ENCODE measurements around the gene ESPL1.
A peak's percentile ranks its signal among the peaks of the same experiment; 100 is the strongest.

Gene ESPL1

GRCh38 chr12:53274445-53274844 lies 6.3 kb downstream of the ESPL1 start:
- no peak for DNase-seq (ENCODE audit: extremely low spot score)
- ChIA-PET POLR2A (no interaction called here), CTCF (no interaction called here)
- TF ChIP-seq LEF1 (IDR thresholded peaks at IDR 0.05; ENCODE audit: borderline replicate concordance) (no peak), CTBP1 (IDR thresholded peaks at IDR 0.05; ENCODE audit: borderline replicate concordance) (no peak), L3MBTL2 (conservative IDR thresholded peaks at IDR 0.05) (no peak), ARNT (IDR thresholded peaks at IDR 0.05) (no peak), HDGF (IDR thresholded peaks at IDR 0.05; ENCODE audit: borderline replicate concordance) (no peak), ZNF384 (IDR thresholded peaks at IDR 0.05) (no peak), SUZ12 (IDR thresholded peaks at IDR 0.05) (no peak), PKNOX1 (IDR thresholded peaks at IDR 0.05) (no peak), BHLHE40 (IDR thresholded peaks at IDR 0.05; ENCODE audit: borderline replicate concordance) (no peak), ELF4 (IDR thresholded peaks at IDR 0.05) (no peak), SP1 (IDR thresholded peaks at IDR 0.05) (no peak)

GRCh38 chr12:53276511-53276910 lies 8.4 kb downstream of the ESPL1 start:
- POLR2A ChIA-PET = interaction anchor here (3.2 kb wide), 1 partner anchor 19 kb away, joined by 15 read pairs; the partner anchor contains the start of gene PFDN5
- CTCF ChIA-PET = no interaction called here
- TF ChIP-seq HDGF (IDR thresholded peaks at IDR 0.05; ENCODE audit: borderline replicate concordance) (no peak), NFRKB (IDR thresholded peaks at IDR 0.05) (no peak), FOXA1 (IDR thresholded peaks at IDR 0.05) (no peak)
- DNase-seq (ENCODE audit: extremely low spot score) = no peak

DNA sequence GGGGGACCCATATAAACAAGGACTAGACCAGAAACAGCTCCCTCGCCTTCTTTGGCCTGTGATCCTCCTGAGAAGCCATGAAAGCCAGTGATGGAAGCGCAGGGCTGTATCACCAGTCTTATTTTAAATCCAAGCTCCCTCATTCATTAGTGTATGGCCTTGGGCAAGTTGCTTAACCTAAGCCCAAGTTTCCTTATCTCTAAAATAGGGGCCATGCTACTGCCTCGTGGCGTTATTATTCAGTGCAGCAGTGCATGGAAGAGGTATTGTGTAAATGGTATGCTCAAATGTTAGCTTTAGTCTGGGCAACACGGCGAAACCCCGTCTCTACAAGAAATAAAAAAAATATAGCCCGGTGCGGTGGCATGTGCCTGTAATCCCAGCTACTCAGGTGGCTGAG lies 9.9 kb downstream of the ESPL1 start:
- DNase-seq (ENCODE audit: extremely low spot score) = no peak
- TF ChIP-seq L3MBTL2 (conservative IDR thresholded peaks at IDR 0.05) (no peak), ARNT (IDR thresholded peaks at IDR 0.05) (no peak), FOXM1 (IDR thresholded peaks at IDR 0.05; ENCODE audit: borderline replicate concordance) (no peak)
- ChIA-PET CTCF (interaction anchor here (0.6 to 1.5 kb wide), 3 partner anchors 10 to 104 kb away, joined by 3 to 5 read pairs (median 4); partner anchors contain the start of gene ESPL1), POLR2A (interaction anchor here (2.2 to 3.2 kb wide), 2 partner anchors 10 to 17 kb away, joined by 8 to 15 read pairs; partner anchors contain the start of genes ESPL1 and PFDN5)

- no peak for DNase-seq (ENCODE audit: extremely low spot score)
- ChIA-PET CTCF (interaction anchor here (0.8 to 1.1 kb wide), 3 partner anchors 21 to 68 kb away, joined by 3 read pairs; no protein-coding TSS in a partner anchor), POLR2A (interaction anchor here (1.0 to 3.2 kb wide), 3 partner anchors 11 to 42 kb away, joined by 3 to 15 read pairs (median 8); partner anchors contain the start of genes AAAS, ESPL1 and PFDN5)
- TF ChIP-seq TARDBP (IDR thresholded peaks at IDR 0.05) (no peak), ARNT (IDR thresholded peaks at IDR 0.05) (no peak), FOXA1 (IDR thresholded peaks at IDR 0.05) (no peak), FOXK2 (IDR thresholded peaks at IDR 0.05) (no peak), BHLHE40 (IDR thresholded peaks at IDR 0.05; ENCODE audit: borderline replicate concordance) (no peak), NFRKB (IDR thresholded peaks at IDR 0.05) (no peak), ELF4 (IDR thresholded peaks at IDR 0.05) (no peak)
Measured at GRCh38 chr12:53279283-53279869, 11.3 kb downstream of the ESPL1 start.

DNA sequence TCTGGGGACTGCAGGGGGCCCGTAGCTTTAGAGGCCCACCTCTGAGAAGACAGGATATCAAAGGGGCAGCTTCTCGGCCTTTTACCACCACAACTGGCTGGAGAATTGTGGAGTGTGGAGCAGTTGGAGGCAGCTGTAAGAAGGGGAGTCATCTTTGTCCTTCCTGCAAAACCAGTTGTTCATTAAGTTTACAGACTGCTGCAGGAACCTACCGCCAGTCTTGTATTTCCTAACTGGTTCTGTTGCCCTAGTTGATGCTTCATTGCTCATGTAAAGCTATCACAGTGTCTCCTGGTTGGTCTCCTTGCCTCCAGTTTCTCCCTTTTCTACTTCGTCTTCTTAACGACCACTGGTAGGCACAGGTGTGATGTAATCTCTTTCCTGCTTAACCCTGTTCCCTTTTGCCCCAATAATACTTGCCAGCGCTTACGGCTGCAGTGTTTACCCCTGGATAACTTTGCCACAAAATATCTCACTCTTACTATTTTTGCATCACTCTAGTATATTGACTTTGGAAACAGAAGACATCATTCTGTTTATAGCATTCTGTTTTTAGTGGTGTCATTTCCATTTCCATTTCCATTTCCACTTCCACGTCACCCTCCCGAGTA lies 11.9 kb downstream of the ESPL1 start:
- ChIA-PET CTCF (interaction anchor here (0.9 to 1.1 kb wide), 2 partner anchors 66 to 68 kb away, joined by 3 read pairs; no protein-coding TSS in a partner anchor), POLR2A (interaction anchor here (0.8 to 3.2 kb wide), 3 partner anchors 12 to 41 kb away, joined by 3 to 15 read pairs (median 4); partner anchors contain the start of genes AAAS, ESPL1 and PFDN5)
- TF ChIP-seq ARNT (IDR thresholded peaks at IDR 0.05) (no peak), FOXA1 (IDR thresholded peaks at IDR 0.05) (no peak), SUZ12 (IDR thresholded peaks at IDR 0.05) (no peak), NFRKB (IDR thresholded peaks at IDR 0.05) (no peak), SP1 (IDR thresholded peaks at IDR 0.05) (no peak), PKNOX1 (IDR thresholded peaks at IDR 0.05) (no peak), ELF4 (IDR thresholded peaks at IDR 0.05) (no peak), TARDBP (IDR thresholded peaks at IDR 0.05) (no peak)
- DNase-seq (ENCODE audit: extremely low spot score) = no peak

DNA sequence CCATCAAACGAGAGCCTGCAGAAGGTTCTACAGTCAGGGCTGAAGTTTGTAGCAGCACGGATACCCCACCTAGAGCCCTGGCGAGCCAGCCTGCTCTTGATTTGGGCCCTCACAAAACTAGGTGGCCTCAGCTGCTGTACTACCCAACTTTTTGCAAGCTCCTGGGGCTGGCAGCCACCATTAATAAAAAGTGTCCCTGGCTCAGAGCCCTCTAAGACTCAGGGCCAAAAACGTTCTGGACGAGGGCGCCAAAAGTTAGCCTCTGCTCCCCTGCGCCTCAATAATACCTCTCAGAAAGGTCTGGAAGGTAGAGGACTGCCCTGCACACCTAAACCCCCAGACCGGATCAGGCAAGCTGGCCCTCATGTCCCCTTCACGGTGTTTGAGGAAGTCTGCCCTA lies 18.3 kb downstream of the ESPL1 start:
- POLR2A ChIA-PET = interaction anchor here (1.0 kb wide), 1 partner anchor 35 kb away, joined by 3 read pairs; a partner anchor contains a TSS

GRCh38 chr12:53287741-53288216 lies 19.7 kb downstream of the ESPL1 start:
- ChIA-PET POLR2A (no interaction called here), CTCF (interaction anchor here (1.1 to 1.4 kb wide), 3 partner anchors 73 to 213 kb away, joined by 3 to 7 read pairs (median 5); partner anchors contain the start of gene TARBP2)
- peak; percentile 62 for DNase-seq (ENCODE audit: extremely low spot score)
- TF ChIP-seq ZNF384 (IDR thresholded peaks at IDR 0.05) (no peak), NFRKB (IDR thresholded peaks at IDR 0.05) (no peak), SP1 (IDR thresholded peaks at IDR 0.05) (no peak), SUZ12 (IDR thresholded peaks at IDR 0.05) (no peak), HDGF (IDR thresholded peaks at IDR 0.05; ENCODE audit: borderline replicate concordance) (no peak), LEF1 (IDR thresholded peaks at IDR 0.05; ENCODE audit: borderline replicate concordance) (no peak), ARNT (IDR thresholded peaks at IDR 0.05) (no peak), L3MBTL2 (conservative IDR thresholded peaks at IDR 0.05) (no peak), FOXK2 (IDR thresholded peaks at IDR 0.05) (no peak), TARDBP (IDR thresholded peaks at IDR 0.05) (no peak), FOXA1 (IDR thresholded peaks at IDR 0.05) (no peak), BHLHE40 (IDR thresholded peaks at IDR 0.05; ENCODE audit: borderline replicate concordance) (no peak), ELF4 (IDR thresholded peaks at IDR 0.05) (no peak)

More for the DNA sequence above, 18.3 kb downstream of the ESPL1 start:
- CTCF ChIA-PET = interaction anchor here (1.3 kb wide), 1 partner anchor 74 kb away, joined by 3 read pairs; no protein-coding TSS in a partner anchor
- DNase-seq (ENCODE audit: extremely low spot score) = no peak
- TF ChIP-seq ELF4 (IDR thresholded peaks at IDR 0.05) (no peak), HDGF (IDR thresholded peaks at IDR 0.05; ENCODE audit: borderline replicate concordance) (no peak), FOXK2 (IDR thresholded peaks at IDR 0.05) (no peak), TARDBP (IDR thresholded peaks at IDR 0.05) (no peak), FOXA1 (IDR thresholded peaks at IDR 0.05) (no peak), BHLHE40 (IDR thresholded peaks at IDR 0.05; ENCODE audit: borderline replicate concordance) (no peak)
